HG02885 (cell line): Measurements from ENCODE around the gene SLC22A4.
A peak's percentile ranks its signal among the peaks of the same experiment; 100 is the strongest.

Experiments
- ATAC-seq: cut with Tn5 transposase; IDR thresholded peaks from one replicate; pipeline ENCODE4 v1.9.1; 2021; ENCODE audit warnings: mild to moderate bottlenecking; ENCODE audit not compliant: unreplicated experiment, poor library complexity

The SLC22A4 gene

GRCh38 chr5:132293992-132294727, at the start of gene SLC22A4:
Gene SLC22A4 (plus strand): TSS chr5:132294394. CDS start chr5:132294617, 223 bp downstream.
- ATAC-seq: peak; percentile 69

- ATAC-seq: no peak
Measured at GRCh38 chr5:132245593-132245992, 48.6 kb upstream of the SLC22A4 start.

GRCh38 chr5:132246806-132247205, 47.4 kb upstream of the SLC22A4 start:
- ATAC-seq: no peak

GRCh38 chr5:132250547-132250946, 43.6 kb upstream of the SLC22A4 start:
- no peak for ATAC-seq

- no peak for ATAC-seq
Measured at GRCh38 chr5:132251220-132251725, 42.9 kb upstream of the SLC22A4 start.

DNA sequence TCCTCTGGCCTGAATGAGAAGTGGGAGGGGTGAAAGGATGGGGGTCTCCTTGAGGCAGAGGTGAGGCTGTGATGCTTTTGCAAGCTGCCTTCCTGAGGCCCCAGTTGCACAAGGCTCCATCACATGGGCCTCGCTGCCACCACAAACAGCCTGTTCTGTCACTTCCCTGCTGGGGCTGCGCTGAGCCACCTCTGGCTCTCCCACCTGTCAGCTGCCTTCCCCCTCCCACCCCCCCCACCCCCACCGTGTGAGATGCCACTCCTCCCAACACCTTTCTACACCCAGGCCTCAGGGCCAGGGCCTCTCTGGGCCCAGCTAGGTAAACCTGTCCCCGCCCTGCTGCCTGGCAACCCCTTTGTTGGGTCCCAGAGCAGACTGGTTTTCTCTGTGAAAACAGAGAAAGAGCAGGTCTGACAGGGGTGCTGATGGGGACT, 41.2 kb upstream of the SLC22A4 start:
- no peak for ATAC-seq

DNA sequence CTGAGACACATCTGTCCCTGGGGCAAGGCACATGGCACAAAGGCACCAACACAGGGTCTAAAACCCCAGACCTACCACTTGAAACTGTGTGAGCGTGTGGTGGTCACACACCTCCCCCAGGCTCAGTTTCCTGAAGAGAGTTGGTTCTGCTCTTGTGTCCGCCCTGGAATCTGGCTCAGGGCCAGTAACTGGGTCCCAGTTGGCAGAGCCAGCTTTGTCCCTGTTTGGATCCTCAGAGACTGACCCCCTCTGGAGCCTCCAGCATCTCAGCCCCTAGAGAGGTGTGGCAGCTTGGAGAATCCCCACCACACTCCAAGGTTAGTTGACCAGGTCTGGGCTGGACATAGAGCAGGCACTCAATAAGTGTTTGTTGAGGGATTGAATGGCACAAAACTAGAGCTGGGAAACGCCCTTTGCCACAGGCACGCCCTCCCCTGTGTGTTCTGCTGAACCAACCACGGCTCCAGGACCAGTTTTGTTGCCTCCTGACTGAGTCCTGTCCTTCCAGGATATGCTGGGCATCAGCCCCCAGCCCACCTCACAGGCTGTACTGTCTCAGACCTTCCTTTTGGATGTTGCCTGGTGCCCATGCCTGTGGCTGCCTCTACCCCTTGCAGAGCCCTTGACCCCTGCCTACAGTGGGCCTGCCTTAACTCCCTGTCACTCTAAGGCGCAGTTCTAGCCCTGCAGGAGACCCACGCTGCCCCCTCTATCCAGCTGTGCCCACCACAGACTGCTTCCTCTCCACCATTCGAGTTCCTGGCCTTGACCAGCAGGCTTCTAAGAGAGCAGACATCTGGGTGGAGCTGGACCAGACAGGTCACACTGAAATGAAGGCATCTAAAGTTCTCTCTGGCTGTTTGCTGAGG, 40.5 kb upstream of the SLC22A4 start:
- no peak for ATAC-seq

- ATAC-seq: no peak
Measured at GRCh38 chr5:132254321-132254977, 39.7 kb upstream of the SLC22A4 start.

- no peak for ATAC-seq
Measured at GRCh38 chr5:132256086-132256782, 38.0 kb upstream of the SLC22A4 start.

DNA sequence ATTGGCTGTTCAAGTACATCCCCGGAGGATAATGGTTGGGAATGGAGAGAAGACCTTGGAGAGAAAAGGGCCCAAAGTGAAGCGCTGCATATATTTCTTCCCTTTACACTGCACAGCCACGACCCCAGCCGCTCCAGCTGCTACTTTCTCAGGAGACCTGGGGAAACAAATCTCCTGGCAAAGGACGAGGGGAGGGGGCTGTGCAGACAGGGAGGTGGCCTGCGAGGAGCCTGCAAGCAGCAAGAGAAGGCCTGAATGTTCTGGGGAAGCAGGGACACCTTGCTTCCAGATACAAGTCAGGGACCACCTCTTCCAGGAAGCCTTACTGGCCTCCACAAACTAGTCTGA, 37.4 kb upstream of the SLC22A4 start:
- ATAC-seq: no peak

DNA sequence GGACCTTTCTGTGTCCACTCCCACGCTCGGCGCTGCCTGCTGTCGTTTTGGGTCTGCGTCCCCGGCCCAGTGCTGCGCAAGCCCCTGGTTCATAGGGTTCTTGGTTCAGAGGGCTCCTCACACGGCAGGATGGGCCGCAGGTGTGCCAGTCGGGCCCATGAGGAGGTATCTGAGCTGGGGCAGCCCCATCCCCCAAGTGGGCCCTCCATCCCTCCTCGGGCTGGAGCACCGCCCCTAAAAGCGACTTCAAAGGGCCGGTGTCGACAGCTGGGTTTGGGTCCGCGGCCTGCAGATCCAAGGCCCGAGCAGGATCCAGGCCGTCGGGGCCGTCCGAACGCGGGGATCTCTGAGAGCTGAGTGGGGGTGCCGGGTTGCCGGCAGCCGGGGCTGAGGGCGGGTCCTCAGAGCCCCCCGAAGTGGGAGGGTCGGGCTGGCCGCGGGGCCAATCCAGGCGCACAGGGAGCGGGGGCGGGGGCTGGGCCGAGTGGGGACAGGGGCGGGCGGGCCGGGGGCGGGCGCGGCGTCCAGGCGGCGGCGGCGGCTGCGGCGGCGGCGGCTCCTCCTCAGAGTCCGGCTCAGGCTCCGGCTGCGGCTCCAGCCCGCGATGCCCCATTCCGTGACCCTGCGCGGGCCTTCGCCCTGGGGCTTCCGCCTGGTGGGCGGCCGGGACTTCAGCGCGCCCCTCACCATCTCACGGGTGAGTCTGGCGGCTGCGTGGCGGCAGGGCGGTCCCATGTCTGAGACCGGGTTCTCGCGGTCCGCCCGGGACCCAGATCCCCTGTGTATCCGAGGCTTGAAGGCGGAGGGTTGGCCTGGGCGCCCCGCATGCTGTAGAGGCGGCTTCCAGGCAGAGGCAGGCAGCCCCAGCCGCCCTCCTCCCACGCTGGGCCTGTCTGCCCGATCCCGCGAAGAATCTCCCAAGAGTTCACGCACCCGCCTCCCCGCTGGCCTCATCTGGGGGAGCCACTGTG, 36.8 kb upstream of the SLC22A4 start, which contains the start of gene PDLIM4:
PDLIM4 (plus strand) TSS at position 566 of the 971 bp plus-strand sequence; CDS start at position 605, 39 bp downstream.
- ATAC-seq: no peak

GRCh38 chr5:132258102-132259068, 35.8 kb upstream of the SLC22A4 start:
- no peak for ATAC-seq

DNA sequence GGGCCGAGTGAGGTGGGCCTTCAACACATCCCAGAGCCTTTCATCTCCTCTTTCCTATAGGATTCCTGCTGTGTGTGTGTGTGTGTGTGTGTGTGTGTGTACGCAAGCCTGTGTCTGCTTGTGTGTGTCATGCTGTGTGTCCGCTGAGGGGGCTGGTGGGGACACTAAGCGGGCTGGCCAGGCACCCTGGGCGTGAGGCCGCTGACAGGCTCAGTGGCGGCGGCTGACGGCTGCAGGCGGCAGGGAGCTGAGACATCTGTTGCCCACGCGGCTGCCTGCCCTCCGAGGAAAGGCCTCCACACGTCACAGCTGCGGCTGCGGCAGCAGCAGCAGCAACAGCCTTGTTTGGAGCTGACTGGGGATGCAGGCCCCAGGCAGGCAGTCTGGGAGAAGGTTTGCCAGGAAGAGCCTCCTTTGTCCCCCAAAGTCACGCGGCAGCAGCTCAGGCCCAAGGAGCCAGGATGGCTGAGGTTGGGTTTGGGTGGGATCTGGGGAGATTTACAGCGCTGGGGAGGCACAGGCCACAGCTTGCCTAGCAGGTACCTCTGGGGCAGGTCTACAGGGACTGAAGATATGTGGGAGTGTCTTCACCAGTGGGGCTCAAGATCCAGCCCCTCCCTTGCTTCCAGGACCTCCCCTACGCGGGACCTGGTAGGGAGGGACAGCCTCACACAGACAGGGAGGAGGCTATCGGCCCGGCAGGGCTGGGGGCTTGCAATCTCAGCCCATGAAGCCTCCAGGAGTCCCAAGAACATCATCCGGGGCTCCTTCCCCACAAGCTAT, 34.9 kb upstream of the SLC22A4 start:
- no peak for ATAC-seq

- ATAC-seq: no peak
Measured at GRCh38 chr5:132260051-132260450, 34.1 kb upstream of the SLC22A4 start.

DNA sequence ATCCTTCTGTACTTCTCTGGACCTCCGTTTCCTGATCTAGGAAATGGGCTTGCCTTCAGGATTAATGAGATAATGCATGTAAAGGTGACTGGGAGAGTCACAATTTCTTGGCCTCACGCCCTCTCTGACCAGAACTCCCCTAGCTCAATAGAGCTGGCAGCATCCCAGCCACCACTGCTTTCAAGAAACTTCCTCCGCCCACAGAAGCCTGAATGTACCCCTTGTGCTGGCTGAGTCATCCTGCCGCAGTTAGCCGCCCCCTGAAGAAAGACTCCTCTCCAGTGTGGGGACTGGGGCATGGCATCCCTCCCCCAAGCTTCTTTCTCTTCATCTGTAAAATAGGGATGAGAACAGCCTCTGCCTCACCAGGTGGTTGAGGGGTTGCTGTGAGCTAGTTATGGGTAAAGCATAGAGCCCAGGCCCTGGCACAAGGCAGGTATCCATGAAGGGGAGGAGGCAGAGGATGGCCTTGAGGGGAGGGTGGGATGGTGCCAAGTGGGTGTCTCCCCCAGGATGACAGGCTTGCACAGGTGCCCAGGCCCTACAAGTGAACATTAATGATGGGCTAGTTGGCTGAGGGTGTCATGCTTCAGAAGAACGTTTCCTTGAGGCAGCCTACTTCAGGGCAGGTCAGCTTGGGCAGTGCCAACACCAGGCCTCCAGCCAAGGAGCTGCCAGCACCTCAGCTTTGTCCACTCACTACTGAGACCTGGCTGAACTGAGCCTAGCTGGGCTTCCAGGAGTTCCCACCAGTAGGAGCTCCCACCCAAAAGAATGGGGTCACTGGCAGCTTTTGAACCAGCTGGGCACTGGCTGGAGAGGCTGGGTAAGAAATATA, 33.3 kb upstream of the SLC22A4 start:
- ATAC-seq: peak; percentile 58
